Ovary (tissue), 3 donors: ENCODE data around the gene DICER1.

Source experiments
- CTCF ChIP-seq, 3 donors: fragments of 450-650 bp in 2 of 3; fragments of 200-600 bp in 1 of 3; IDR thresholded peaks; one replicate each; pipeline versions ENCODE4 v1.5.1 to v1.8.0; 2016 to 2022; ENCODE audit warnings: antibody characterized with exemption in 3 of 3, mild to moderate bottlenecking in 1 of 3
- EP300 ChIP-seq: sonication (generic); formaldehyde crosslinking; IDR thresholded peaks from one replicate; pipeline ENCODE4 v1.6.1; 2017; ENCODE audit warnings: antibody characterized with exemption
- donor health status: DM: no; HTN: no; CAD: no.

- TF ChIP-seq CTCF (IDR thresholded peaks at IDR 0.05) (no peak), EP300 (no peak)
These were observed 105.2 kb downstream of the DICER1 start for GRCh38 chr14:95052016-95052585.
